ENCODE data around the gene RNF207.

DNA sequence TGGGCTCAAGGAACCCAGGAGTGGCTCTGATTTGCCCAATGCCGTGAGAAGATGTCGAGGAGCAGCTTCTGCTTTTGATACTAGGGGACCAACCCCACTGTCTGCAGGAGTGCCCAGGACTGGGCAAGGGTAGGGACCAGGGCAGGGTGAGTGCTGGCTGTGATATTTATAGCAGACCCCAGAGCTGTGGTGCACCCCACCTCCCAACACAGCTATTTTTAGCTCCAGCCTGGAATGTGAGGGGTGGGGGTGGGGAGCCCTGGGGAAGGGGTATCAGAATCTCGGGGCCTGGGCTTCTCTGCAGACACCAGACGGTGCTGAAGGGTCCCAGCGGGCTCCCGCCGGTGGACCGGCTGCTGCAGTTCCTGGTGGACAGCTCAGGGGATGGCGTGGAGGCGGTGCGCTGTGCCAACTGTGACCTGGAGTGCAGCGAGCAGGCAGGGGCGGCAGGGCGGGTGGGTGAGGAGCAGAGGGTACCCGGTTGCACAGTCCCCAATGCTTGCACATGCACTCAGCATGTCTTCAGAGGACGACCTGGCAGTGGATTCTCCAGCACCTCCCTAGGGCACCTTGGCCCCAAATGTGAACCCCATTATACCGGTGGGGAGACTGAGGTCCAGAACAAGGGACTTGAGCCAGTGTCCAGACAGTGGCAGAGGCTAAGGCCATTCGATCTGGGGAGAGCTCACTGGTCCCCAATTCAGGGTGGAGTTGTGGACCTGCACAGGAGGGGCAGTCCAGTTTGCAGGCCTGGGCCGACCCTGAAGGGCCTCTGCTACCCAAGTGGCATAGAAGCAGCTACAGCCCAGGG lies 1.4 kb downstream of the RNF207 start:
- TF ChIP-seq, protein P1, sequence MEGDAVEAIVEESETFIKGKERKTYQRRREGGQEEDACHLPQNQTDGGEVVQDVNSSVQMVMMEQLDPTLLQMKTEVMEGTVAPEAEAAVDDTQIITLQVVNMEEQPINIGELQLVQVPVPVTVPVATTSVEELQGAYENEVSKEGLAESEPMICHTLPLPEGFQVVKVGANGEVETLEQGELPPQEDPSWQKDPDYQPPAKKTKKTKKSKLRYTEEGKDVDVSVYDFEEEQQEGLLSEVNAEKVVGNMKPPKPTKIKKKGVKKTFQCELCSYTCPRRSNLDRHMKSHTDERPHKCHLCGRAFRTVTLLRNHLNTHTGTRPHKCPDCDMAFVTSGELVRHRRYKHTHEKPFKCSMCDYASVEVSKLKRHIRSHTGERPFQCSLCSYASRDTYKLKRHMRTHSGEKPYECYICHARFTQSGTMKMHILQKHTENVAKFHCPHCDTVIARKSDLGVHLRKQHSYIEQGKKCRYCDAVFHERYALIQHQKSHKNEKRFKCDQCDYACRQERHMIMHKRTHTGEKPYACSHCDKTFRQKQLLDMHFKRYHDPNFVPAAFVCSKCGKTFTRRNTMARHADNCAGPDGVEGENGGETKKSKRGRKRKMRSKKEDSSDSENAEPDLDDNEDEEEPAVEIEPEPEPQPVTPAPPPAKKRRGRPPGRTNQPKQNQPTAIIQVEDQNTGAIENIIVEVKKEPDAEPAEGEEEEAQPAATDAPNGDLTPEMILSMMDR (IDR thresholded peaks at IDR 0.05): no peak
- no peak for TF ChIP-seq EP300 (IDR thresholded peaks at IDR 0.05)

Data from esophagus muscularis mucosa (tissue), 3 donors.